ENCODE results near the gene SLC10A7. TPM values are rescaled to one million over a fixed set of nuclear protein-coding genes. Genes with fewer than 3 reads are reported as not detected.

Gene SLC10A7
- total and polyA plus RNA-seq, 2 of the 4 experiments (the other 2 are of a cell fraction) = 5.2 to 8.4 TPM

DNA sequence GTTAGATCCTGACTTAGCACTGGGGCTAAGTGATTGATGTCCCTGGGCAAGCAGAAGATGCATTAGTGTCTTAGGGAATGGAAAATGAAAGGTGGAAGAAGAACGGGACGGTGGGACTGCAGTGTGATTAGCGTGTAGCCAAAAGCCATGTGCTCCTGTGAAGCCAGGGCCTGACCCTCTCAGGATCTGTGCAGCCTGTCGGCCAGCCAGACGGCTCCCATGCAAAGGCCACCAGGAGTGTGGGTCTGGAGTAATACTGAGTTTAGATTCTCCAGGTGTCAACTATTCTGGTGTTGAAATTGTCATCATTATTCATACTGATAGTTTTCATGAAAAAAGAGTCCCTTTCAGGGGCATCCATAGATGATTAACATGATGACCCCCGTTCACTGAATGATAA lies 275.4 kb downstream of the SLC10A7 start:
- H2AFZ ChIP-seq (replicated peaks; ENCODE audit: low read length, poor library complexity) = peak overlapping the region; percentile 3
- no peaks in the 10 kb centered on the region for H3K9me3 ChIP-seq (ENCODE audit: control insufficient read depth, insufficient read depth, low read length)
- H2BK5ac ChIP-seq (ENCODE audit: low read depth, low read length, poor library complexity, severe bottlenecking) = no peak overlapping the region
- H3K14ac ChIP-seq (replicated peaks; ENCODE audit: low read depth, low read length) = no peak overlapping the region
- H3K18ac ChIP-seq (ENCODE audit: low read depth, low read length) = no peak overlapping the region
- no peak overlapping the region for H3K56ac ChIP-seq (ENCODE audit: extremely low read depth, insufficient read depth, low read length)
- H3K36me3 ChIP-seq (ENCODE audit: control insufficient read depth, insufficient read depth, low read length) = no peaks in the 10 kb centered on the region
- CTCF ChIA-PET = no interaction called here
- no peak overlapping the region for H2AK5ac ChIP-seq (ENCODE audit: low read depth, low read length)
- H3K23ac ChIP-seq (ENCODE audit: low read depth, low read length) = no peak overlapping the region
- no peak overlapping the region for H4K8ac ChIP-seq (ENCODE audit: low read depth in 2 of 2, low read length in 2 of 2)
- peaks cover 8% of the 10 kb centered on the region for H3K9me1 ChIP-seq (ENCODE audit: insufficient read depth, low read length)
- no peak overlapping the region for H3K9ac ChIP-seq (ENCODE audit: low read depth, low read length)
- WGBS, 2 experiments (ENCODE audit: extremely low coverage in 2 of 2, insufficient read length in 1 of 2) = 50% methylated on average over 2 of the region's 6 CpGs; no CpG with 5 or more reads in 1 of the 2 experiments
- no peak overlapping the region for H3K4ac ChIP-seq (ENCODE audit: low read depth, low read length)
- no peak overlapping the region for H2BK20ac ChIP-seq (ENCODE audit: low read depth, low read length)
- no peak overlapping the region for H3K27ac ChIP-seq (ENCODE audit: insufficient read depth, low read length)
- no peaks in the 10 kb centered on the region for H3K27me3 ChIP-seq (ENCODE audit: control insufficient read depth, insufficient read depth, low read length)
- H3K79me1 ChIP-seq (ENCODE audit: low read depth in 1 of 2, low read length in 2 of 2) = no peaks in the 10 kb centered on the region
- DNase-seq (no peak), ATAC-seq (ENCODE audit: low read depth) (no peak)
- H2BK120ac ChIP-seq (ENCODE audit: low read depth, low read length) = no peak overlapping the region
- dilution Hi-C loops (cut with HindIII; ENCODE audit: low sequenced_read_pairs, unreplicated experiment) (no loop called here), intact Hi-C loops (cut with micrococcal nuclease) (no loop called here), in situ Hi-C loops (cut with MboI; ENCODE audit: low sequenced_read_pairs) (no loop called here)
- BruUV-seq (replicated peaks) = no TSS peak
- H2AK9ac ChIP-seq (replicated peaks; ENCODE audit: low read depth, low read length, poor library complexity) = no peak overlapping the region
- TF ChIP-seq, protein P1, sequence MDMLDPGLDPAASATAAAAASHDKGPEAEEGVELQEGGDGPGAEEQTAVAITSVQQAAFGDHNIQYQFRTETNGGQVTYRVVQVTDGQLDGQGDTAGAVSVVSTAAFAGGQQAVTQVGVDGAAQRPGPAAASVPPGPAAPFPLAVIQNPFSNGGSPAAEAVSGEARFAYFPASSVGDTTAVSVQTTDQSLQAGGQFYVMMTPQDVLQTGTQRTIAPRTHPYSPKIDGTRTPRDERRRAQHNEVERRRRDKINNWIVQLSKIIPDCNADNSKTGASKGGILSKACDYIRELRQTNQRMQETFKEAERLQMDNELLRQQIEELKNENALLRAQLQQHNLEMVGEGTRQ (IDR thresholded peaks at IDR 0.05; ENCODE audit: low read depth, low read length) = no peak
- TF ChIP-seq MAZ (IDR thresholded peaks at IDR 0.05; ENCODE audit: borderline replicate concordance, low read depth, low read length) (no peak), CTCF (conservative IDR thresholded peaks at IDR 0.05; ENCODE audit: low read depth, low read length) (no peak), NFE2L2 (IDR thresholded peaks at IDR 0.05; ENCODE audit: low read depth, low read length) (no peak), MAFK (IDR thresholded peaks at IDR 0.05; ENCODE audit: low read depth, low read length) (no peak), RCOR1 (IDR thresholded peaks at IDR 0.05; ENCODE audit: insufficient replicate concordance, low read length) (no peak), SMC3 (IDR thresholded peaks at IDR 0.05; ENCODE audit: low read depth, low read length) (no peak), MXI1 (IDR thresholded peaks at IDR 0.05; ENCODE audit: borderline replicate concordance, low read depth, low read length) (no peak), POLR2A (IDR thresholded peaks at IDR 0.05; ENCODE audit: low read depth, low read length) (no peak), FOS (IDR thresholded peaks at IDR 0.05; ENCODE audit: low read depth, low read length) (no peak), CEBPB (IDR thresholded peaks at IDR 0.05; ENCODE audit: low read depth, low read length) (no peak)
- POLR2A ChIA-PET (ENCODE audit: unreplicated experiment) = no interaction called here
- no peak overlapping the region for H4K5ac ChIP-seq (ENCODE audit: low read depth, low read length)
- no peak overlapping the region for H3K4me2 ChIP-seq (ENCODE audit: low read depth, low read length)
- no peak overlapping the region for H3K4me3 ChIP-seq (ENCODE audit: insufficient read depth, low read depth, low read length)
- H2BK15ac ChIP-seq (ENCODE audit: low read depth, low read length) = no peak overlapping the region
- H4K91ac ChIP-seq (ENCODE audit: insufficient read depth, low read depth, low read length) = no peak overlapping the region; the same call in 1 of the 2 replicates
- peaks cover 11% of the 10 kb centered on the region for H3K4me1 ChIP-seq (ENCODE audit: control insufficient read depth, insufficient read depth, low read length)
- H4K20me1 ChIP-seq (ENCODE audit: insufficient read depth, low read length) = no peaks in the 10 kb centered on the region
